ENCODE measurements around the gene PLCG1. TPM values are rescaled to one million over a fixed set of nuclear protein-coding genes. Genes with fewer than 3 reads are reported as not detected.

The PLCG1 gene
- total RNA-seq: 131 and 146 TPM in 2 replicates

DNA sequence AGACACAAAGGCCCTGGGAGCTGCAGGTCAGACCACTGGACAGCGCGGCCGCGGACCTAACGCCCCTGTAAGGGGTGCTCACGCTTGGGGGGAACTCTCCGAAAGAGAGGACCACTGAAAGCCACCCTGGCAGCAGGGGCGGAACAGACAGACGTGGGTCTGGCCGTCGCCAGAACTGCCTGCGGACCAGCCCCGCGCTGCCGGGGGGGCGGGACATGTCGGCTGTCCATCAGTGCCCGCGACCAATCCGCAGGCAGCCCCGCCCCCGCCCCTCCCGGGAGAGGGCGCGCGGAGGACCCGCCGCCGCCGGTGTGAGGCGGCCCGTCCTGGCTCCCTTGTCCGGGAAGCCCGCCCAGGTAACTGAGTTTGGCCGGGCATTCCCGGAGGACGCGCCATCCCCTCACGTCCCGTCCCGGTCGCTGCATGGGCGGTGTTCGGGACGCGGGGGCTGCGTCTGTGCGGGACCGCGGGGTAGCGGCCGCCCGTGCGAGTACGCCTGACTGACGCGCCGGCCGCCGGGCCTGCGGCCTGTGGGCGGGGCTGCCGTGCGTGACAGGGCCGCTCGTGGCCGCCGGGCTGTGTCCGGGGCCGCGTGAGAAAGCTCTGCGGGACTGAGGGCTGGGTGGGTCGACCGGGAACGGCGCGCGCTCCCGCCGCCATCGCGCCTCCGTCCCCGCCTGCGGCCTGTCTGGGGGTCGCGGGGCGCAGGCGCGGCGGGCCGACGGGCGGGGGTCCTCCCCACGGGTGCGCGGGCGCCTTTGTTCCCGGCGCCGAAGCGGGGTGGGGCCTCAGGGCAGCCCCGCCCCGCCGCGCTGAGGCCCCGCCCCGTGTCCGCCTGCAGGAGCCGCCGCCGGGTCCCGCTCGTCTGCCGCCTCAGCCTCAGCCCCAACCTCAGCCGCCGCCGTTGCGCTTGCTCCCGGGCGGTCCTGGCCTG lies at the start of gene PLCG1:
Gene PLCG1 (plus strand): TSS at position 864 of the 934 bp plus-strand sequence. CDS start 99 bp downstream, outside the sequence.

Small RNA genes lying within 50 kb of the gene (small RNA-seq; reads per million reads assigned to genes)
- gene AL022394.1 (not detected), gene MIR6871 (0.08 reads per million)

Other genes starting within 250 kb of the PLCG1 start
- gene TOP1, start 108.7 kb upstream of the PLCG1 start, total RNA-seq: 16.3 and 25.5 TPM in 2 replicates
- 12.4 and 13.2 TPM in 2 replicates for gene ZHX3, start 180.2 kb downstream of the PLCG1 start, total RNA-seq
- 0.65 and 1.1 TPM in 2 replicates for gene LPIN3, start 203.3 kb downstream of the PLCG1 start, total RNA-seq
- not detected in 2 replicates for gene EMILIN3, start 229.3 kb downstream of the PLCG1 start, total RNA-seq